ENCODE measurements around the gene MAVS.

The MAVS gene

DNA sequence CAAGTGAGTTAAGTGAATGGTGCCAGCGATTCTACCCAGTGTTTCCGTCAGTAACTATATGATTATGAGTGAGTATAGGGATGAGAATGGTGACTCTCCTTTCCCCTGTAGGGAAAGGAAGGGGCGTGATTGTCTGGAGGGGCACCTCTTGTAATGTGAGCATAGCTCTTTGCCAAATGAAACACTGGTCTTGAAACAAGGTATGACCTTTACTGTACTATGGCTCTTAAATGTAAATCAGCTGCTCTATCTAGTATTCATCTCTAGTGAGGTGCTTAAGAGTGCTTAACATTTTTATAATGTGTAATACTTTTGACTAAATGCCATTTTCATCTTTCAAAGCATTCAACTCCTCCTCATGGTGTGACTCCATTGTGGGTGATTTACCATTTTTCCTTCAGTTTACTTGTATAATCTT lies 53.6 kb downstream of the MAVS start:
- Histone ChIP-seq H3K4me2 (ENCODE audit: low read length) (peak overlapping the region; percentile 50), H3K27me3 (ENCODE audit: control insufficient read depth, low read length) (no peaks in the 10 kb centered on the region), H3K9me2 (replicated peaks; ENCODE audit: control insufficient read depth, low read length) (no peaks in the 10 kb centered on the region), H3K36me3 (ENCODE audit: control insufficient read depth, low read length) (peaks cover 48% of the 10 kb centered on the region), H4K20me1 (ENCODE audit: control insufficient read depth, insufficient read depth, low read depth, low read length) (peaks cover 55% of the 10 kb centered on the region), H3K9me3 (ENCODE audit: control insufficient read depth, insufficient read depth, low read length) (no peaks in the 10 kb centered on the region), H3F3A (ENCODE audit: control insufficient read depth, insufficient read depth) (peaks cover 19% of the 10 kb centered on the region), H3K4me3 (ENCODE audit: low read length) (peak overlapping the region; percentile 52), H3K4me1 (ENCODE audit: control insufficient read depth, low read length) (peaks cover 87% of the 10 kb centered on the region), H3K79me2 (ENCODE audit: control insufficient read depth, low read length) (peaks cover 100% of the 10 kb centered on the region), H3K27ac (ENCODE audit: low read depth, low read length) (peak overlapping the region; percentile 38; the same call in 1 of the 2 replicates)
- TF ChIP-seq EZH2phosphoT487 (IDR thresholded peaks at IDR 0.05; ENCODE audit: borderline replicate concordance, low read length) = no peak
- TF ChIP-seq, protein P1, sequence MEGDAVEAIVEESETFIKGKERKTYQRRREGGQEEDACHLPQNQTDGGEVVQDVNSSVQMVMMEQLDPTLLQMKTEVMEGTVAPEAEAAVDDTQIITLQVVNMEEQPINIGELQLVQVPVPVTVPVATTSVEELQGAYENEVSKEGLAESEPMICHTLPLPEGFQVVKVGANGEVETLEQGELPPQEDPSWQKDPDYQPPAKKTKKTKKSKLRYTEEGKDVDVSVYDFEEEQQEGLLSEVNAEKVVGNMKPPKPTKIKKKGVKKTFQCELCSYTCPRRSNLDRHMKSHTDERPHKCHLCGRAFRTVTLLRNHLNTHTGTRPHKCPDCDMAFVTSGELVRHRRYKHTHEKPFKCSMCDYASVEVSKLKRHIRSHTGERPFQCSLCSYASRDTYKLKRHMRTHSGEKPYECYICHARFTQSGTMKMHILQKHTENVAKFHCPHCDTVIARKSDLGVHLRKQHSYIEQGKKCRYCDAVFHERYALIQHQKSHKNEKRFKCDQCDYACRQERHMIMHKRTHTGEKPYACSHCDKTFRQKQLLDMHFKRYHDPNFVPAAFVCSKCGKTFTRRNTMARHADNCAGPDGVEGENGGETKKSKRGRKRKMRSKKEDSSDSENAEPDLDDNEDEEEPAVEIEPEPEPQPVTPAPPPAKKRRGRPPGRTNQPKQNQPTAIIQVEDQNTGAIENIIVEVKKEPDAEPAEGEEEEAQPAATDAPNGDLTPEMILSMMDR (IDR thresholded peaks at IDR 0.05; ENCODE audit: low read depth, low read length, poor library complexity, severe bottlenecking) = no peak

DNA sequence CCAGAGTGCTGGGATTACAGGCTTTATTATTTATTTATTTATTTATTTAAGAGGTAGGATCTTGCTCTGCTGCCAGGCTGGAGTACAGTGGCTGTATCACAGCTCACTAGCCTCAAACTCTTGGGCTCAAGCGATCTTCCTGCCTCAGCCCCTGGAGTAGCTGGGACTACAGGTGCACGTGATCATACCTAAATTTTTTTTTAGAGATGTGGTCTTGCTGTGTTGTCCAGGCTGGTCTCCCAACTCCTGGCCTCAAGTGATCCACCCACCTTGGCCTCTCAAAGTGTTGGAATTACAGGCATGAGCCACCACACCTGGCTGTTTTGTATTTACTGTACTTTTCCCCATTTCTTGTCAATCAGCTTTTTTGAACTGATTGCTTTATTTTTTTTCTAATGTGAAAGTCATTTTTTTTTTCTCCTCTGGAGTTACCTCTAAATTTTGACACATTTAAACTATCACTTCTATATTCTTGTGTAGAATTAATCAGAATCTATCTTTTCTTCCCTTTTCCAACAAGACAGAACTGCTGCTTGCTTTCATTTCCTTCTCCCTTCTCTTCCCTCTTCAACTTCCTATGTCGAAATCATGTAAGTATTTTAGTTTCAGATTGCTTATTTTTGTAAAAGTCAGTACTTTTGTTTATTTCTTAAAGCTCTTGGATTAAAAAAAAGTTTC lies 54.5 kb downstream of the MAVS start:
- peaks cover 55% of the 10 kb centered on the region for H4K20me1 ChIP-seq (ENCODE audit: control insufficient read depth, insufficient read depth, low read depth, low read length)
- H3K4me3 ChIP-seq (ENCODE audit: low read length) = peak overlapping the region; percentile 51
- peaks cover 48% of the 10 kb centered on the region for H3K36me3 ChIP-seq (ENCODE audit: control insufficient read depth, low read length)
- peaks cover 80% of the 10 kb centered on the region for H3K4me1 ChIP-seq (ENCODE audit: control insufficient read depth, low read length)
- H3K27me3 ChIP-seq (ENCODE audit: control insufficient read depth, low read length) = no peaks in the 10 kb centered on the region
- peaks cover 13% of the 10 kb centered on the region for H3F3A ChIP-seq (ENCODE audit: control insufficient read depth, insufficient read depth)
- no peak for TF ChIP-seq EZH2phosphoT487 (IDR thresholded peaks at IDR 0.05; ENCODE audit: borderline replicate concordance, low read length)
- TF ChIP-seq, protein P1 (IDR thresholded peaks at IDR 0.05; ENCODE audit: low read depth, low read length, poor library complexity, severe bottlenecking) = no peak
- H3K4me2 ChIP-seq (ENCODE audit: low read length) = peak overlapping the region; percentile 52
- H3K27ac ChIP-seq (ENCODE audit: low read depth, low read length) = peak overlapping the region; percentile 60
- H3K79me2 ChIP-seq (ENCODE audit: control insufficient read depth, low read length) = peaks cover 100% of the 10 kb centered on the region
- H3K9me3 ChIP-seq (ENCODE audit: control insufficient read depth, insufficient read depth, low read length) = no peaks in the 10 kb centered on the region
- no peaks in the 10 kb centered on the region for H3K9me2 ChIP-seq (replicated peaks; ENCODE audit: control insufficient read depth, low read length)

DNA sequence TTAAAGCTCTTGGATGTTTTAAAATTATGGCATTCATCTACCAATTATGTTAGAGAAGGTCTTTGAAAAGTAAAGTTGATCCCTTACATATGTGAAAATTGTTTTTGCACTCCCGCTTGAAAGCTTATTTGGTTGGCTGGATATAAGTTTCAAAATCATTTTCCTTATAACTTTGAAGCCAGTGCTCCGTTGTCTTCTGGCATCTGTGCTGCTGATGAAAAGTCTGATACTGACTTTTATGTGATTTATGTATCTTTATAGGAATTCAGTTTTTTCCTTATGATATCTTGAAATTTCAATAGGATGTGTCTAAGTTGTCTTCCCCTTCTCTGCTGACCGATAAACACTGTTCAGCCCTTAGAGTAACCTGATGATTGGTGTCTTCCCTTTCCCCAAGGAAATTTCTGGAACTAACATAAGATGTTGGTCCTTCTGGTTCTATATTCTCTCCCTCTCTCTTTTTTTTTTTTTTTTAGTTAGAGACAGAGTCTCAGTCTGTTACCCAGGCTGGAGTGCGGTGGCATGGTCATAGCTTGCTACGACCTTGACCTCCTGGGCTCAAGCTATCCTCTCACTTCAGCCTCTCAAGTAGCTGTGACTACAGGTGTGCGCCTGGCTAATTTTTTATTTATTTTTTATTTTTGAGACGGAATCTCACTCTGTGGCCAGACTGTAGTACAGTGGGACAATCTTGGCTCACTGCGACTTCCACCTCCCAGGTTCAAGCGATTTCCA lies 55.2 kb downstream of the MAVS start:
- TF ChIP-seq EZH2phosphoT487 (IDR thresholded peaks at IDR 0.05; ENCODE audit: borderline replicate concordance, low read length) = no peak
- TF ChIP-seq, protein P1 (IDR thresholded peaks at IDR 0.05; ENCODE audit: low read depth, low read length, poor library complexity, severe bottlenecking) = no peak
- no peaks in the 10 kb centered on the region for H3K9me2 ChIP-seq (replicated peaks; ENCODE audit: control insufficient read depth, low read length)
- peak overlapping the region; percentile 52 for H3K4me2 ChIP-seq (ENCODE audit: low read length)
- H3K9me3 ChIP-seq (ENCODE audit: control insufficient read depth, insufficient read depth, low read length) = no peaks in the 10 kb centered on the region
- H3K4me1 ChIP-seq (ENCODE audit: control insufficient read depth, low read length) = peaks cover 77% of the 10 kb centered on the region
- peaks cover 100% of the 10 kb centered on the region for H3K79me2 ChIP-seq (ENCODE audit: control insufficient read depth, low read length)
- peaks cover 48% of the 10 kb centered on the region for H4K20me1 ChIP-seq (ENCODE audit: control insufficient read depth, insufficient read depth, low read depth, low read length)
- H3K27me3 ChIP-seq (ENCODE audit: control insufficient read depth, low read length) = no peaks in the 10 kb centered on the region
- peak overlapping the region; percentile 51; the same call in 1 of the 2 replicates for H3K4me3 ChIP-seq (ENCODE audit: low read length)
- peaks cover 40% of the 10 kb centered on the region for H3K36me3 ChIP-seq (ENCODE audit: control insufficient read depth, low read length)
- peaks cover 13% of the 10 kb centered on the region for H3F3A ChIP-seq (ENCODE audit: control insufficient read depth, insufficient read depth)
- H3K27ac ChIP-seq (ENCODE audit: low read depth, low read length) = peak overlapping the region; percentile 60
